ENCODE data around the gene RHOC. TPM values are rescaled to one million over a fixed set of nuclear protein-coding genes. Genes with fewer than 3 reads are reported as not detected.
A peak's percentile ranks its signal among the peaks of the same experiment; 100 is the strongest.

RHOC gene
- total and polyA plus RNA-seq, 2 donors (not counting 1 experiment from before 2014, with no cell fraction given) = 21.0 to 28.3 TPM

- Histone ChIP-seq H3K9ac (ENCODE audit: low read length) (no peak overlapping the region), H3K36me3 (replicated peaks in 1 of 2; ENCODE audit: control extremely low read depth in 1 of 2, control insufficient read depth in 1 of 2, extremely low read depth in 1 of 2, insufficient read depth in 2 of 2, low read length in 1 of 2) (no peaks in the 10 kb centered on the region), H3K27ac (ENCODE audit: low read length in 2 of 2) (no peak overlapping the region), H2AFZ (ENCODE audit: insufficient read depth, low read depth, low read length, poor library complexity, severe bottlenecking) (no peak overlapping the region), H3K4me1 (ENCODE audit: control insufficient read depth in 2 of 2, insufficient read depth in 2 of 2, low read length in 2 of 2) (peaks cover 65 to 80% of the 10 kb centered on the region in 2 donors), H3K79me2 (ENCODE audit: control insufficient read depth, insufficient read depth, low read length) (no peaks in the 10 kb centered on the region), H4K20me1 (ENCODE audit: control insufficient read depth, insufficient read depth, low read length, poor library complexity, severe bottlenecking) (no peaks in the 10 kb centered on the region), H3K9me3 (ENCODE audit: control extremely low read depth in 1 of 3, control insufficient read depth in 2 of 3, insufficient read depth in 1 of 3, low read length in 2 of 3) (no peaks in the 10 kb centered on the region), H3K4me2 (replicated peaks; ENCODE audit: low read depth, low read length, poor library complexity, severe bottlenecking) (no peak overlapping the region), H3K4me3 (ENCODE audit: control extremely low read depth in 1 of 5, extremely low read depth in 1 of 5, insufficient read depth in 1 of 5, low read depth in 2 of 5, low read length in 4 of 5) (no peak overlapping the region), H3K27me3 (replicated peaks in 1 of 4; ENCODE audit: control extremely low read depth in 1 of 4, control insufficient read depth in 3 of 4, insufficient read depth in 4 of 4, low read length in 3 of 4) (no peaks in the 10 kb centered on the region)
- intact Hi-C loops (cut with micrococcal nuclease) = no loop called here
- CTCF ChIA-PET = interaction anchor here (0.8 to 2.7 kb wide), 6 partner anchors 11 to 313 kb away, joined by 3 to 21 read pairs (median 7); partner anchors contain the start of gene PPM1J
- 98% methylated on average over 6 of the region's 8 CpGs for WGBS (ENCODE audit: insufficient coverage)
- TF ChIP-seq CTCF (IDR thresholded peaks at IDR 0.05) = no peak
- no peak for TF ChIP-seq EZH2 (IDR thresholded peaks at IDR 0.05; ENCODE audit: borderline replicate concordance, insufficient read depth, low read depth, low read length, poor library complexity, severe bottlenecking)
- Mint-ChIP-seq H3K4me3 (peak overlapping the region; percentile 7), H3K4me1 (peaks cover 83% of the 10 kb centered on the region), H3K9me3 (ENCODE audit: insufficient read depth) (no peaks in the 10 kb centered on the region), H3K27ac (peak overlapping the region; percentile 75), H3K27me3 (no peaks in the 10 kb centered on the region)
- DNase-seq (no peak), ATAC-seq (ENCODE audit: low read depth) (no peak)
- POLR2A ChIA-PET = interaction anchor here (0.6 to 1.9 kb wide), 2 partner anchors 29 to 313 kb away, joined by 3 to 6 read pairs; partner anchors contain the start of gene MOV10
These were observed 3.2 kb downstream of the RHOC start for GRCh38 chr1:112703706-112704105.

- H3K27me3 Mint-ChIP-seq = no peaks in the 10 kb centered on the region
- H3K9me3 Mint-ChIP-seq (ENCODE audit: insufficient read depth) = no peaks in the 10 kb centered on the region
- WGBS (ENCODE audit: insufficient coverage) = 83% methylated on average over 11 of the region's 12 CpGs
- H3K4me3 Mint-ChIP-seq = no peak overlapping the region
- peak overlapping the region; percentile 96 for H3K27ac Mint-ChIP-seq
- Histone ChIP-seq H3K4me3 (ENCODE audit: control extremely low read depth in 1 of 5, extremely low read depth in 1 of 5, insufficient read depth in 1 of 5, low read depth in 2 of 5, low read length in 4 of 5) (no peak overlapping the region), H3K9me3 (ENCODE audit: control extremely low read depth in 1 of 3, control insufficient read depth in 2 of 3, insufficient read depth in 1 of 3, low read length in 2 of 3) (no peaks in the 10 kb centered on the region), H2AFZ (ENCODE audit: insufficient read depth, low read depth, low read length, poor library complexity, severe bottlenecking) (no peak overlapping the region), H3K27me3 (replicated peaks in 1 of 4; ENCODE audit: control extremely low read depth in 1 of 4, control insufficient read depth in 3 of 4, insufficient read depth in 4 of 4, low read length in 3 of 4) (no peaks in the 10 kb centered on the region), H3K4me2 (replicated peaks; ENCODE audit: low read depth, low read length, poor library complexity, severe bottlenecking) (no peak overlapping the region), H3K79me2 (ENCODE audit: control insufficient read depth, insufficient read depth, low read length) (no peaks in the 10 kb centered on the region), H4K20me1 (ENCODE audit: control insufficient read depth, insufficient read depth, low read length, poor library complexity, severe bottlenecking) (no peaks in the 10 kb centered on the region), H3K36me3 (replicated peaks in 1 of 2; ENCODE audit: control extremely low read depth in 1 of 2, control insufficient read depth in 1 of 2, extremely low read depth in 1 of 2, insufficient read depth in 2 of 2, low read length in 1 of 2) (no peaks in the 10 kb centered on the region), H3K9ac (ENCODE audit: low read length) (no peak overlapping the region), H3K27ac (ENCODE audit: low read length in 2 of 2) (peak overlapping the region in 1 of 2 donors; percentile 86), H3K4me1 (ENCODE audit: control insufficient read depth in 2 of 2, insufficient read depth in 2 of 2, low read length in 2 of 2) (peaks cover 62 to 76% of the 10 kb centered on the region in 2 donors)
- ATAC-seq (ENCODE audit: low read depth) = no peak
- ChIA-PET CTCF (interaction anchor here (1.0 to 2.7 kb wide), 4 partner anchors 201 to 312 kb away, joined by 4 to 21 read pairs (median 6); no protein-coding TSS in a partner anchor), POLR2A (interaction anchor here (0.9 to 1.0 kb wide), 2 partner anchors 11 to 236 kb away, joined by 3 read pairs; no protein-coding TSS in a partner anchor)
- TF ChIP-seq EZH2 (IDR thresholded peaks at IDR 0.05; ENCODE audit: borderline replicate concordance, insufficient read depth, low read depth, low read length, poor library complexity, severe bottlenecking) = no peak
- TF ChIP-seq CTCF (IDR thresholded peaks at IDR 0.05) = no peak
- DNase-seq = no peak
- intact Hi-C loops (cut with micrococcal nuclease) = no loop called here
- peaks cover 77% of the 10 kb centered on the region for H3K4me1 Mint-ChIP-seq
These were observed 4.3 kb downstream of the RHOC start for GRCh38 chr1:112702420-112703261.

Measured in B cell (primary cell).